Activated CD4-positive, CD25-positive, alpha-beta regulatory T cell treated with anti-CD3 and anti-CD28 coated beads, Interleukin-2, amount 50 U/mL, for 16 hours (primary cell): ENCODE measurements around the gene TGIF1.

Source experiments
- DNase-seq: peaks from one replicate; pipeline ENCODE4 v3.0.0-alpha.2; 2020; ENCODE audit warnings: low read depth, low spot score

Gene TGIF1

GRCh38 chr18:3482258-3482657 lies 32.3 kb downstream of the TGIF1 start:
- DNase-seq, result no peak

- no peak for DNase-seq
These were observed 35.5 kb downstream of the TGIF1 start for GRCh38 chr18:3485153-3486149.

- DNase-seq, result no peak
These were observed 36.5 kb downstream of the TGIF1 start for GRCh38 chr18:3486512-3486911.

- no peak for DNase-seq
These were observed 39.5 kb downstream of the TGIF1 start for GRCh38 chr18:3489462-3489861.

GRCh38 chr18:3491981-3492555 lies 42.1 kb downstream of the TGIF1 start:
- DNase-seq, result no peak

- no peak for DNase-seq
These were observed 42.7 kb downstream of the TGIF1 start for GRCh38 chr18:3492721-3493120.

- no peak for DNase-seq
These were observed 43.7 kb downstream of the TGIF1 start for GRCh38 chr18:3493501-3494244.

- DNase-seq, result no peak
These were observed 44.2 kb downstream of the TGIF1 start for GRCh38 chr18:3494245-3494526.

- no peak for DNase-seq
These were observed 44.6 kb downstream of the TGIF1 start for GRCh38 chr18:3494569-3494968.

GRCh38 chr18:3495691-3496430 lies 45.9 kb downstream of the TGIF1 start:
- no peak for DNase-seq

- no peak for DNase-seq
These were observed 48.9 kb downstream of the TGIF1 start for GRCh38 chr18:3498698-3499471.

GRCh38 chr18:3499501-3499900 lies 49.5 kb downstream of the TGIF1 start:
- DNase-seq, result no peak

GRCh38 chr18:3500016-3500415 lies 50.0 kb downstream of the TGIF1 start:
- DNase-seq, result no peak

- DNase-seq, result no peak
These were observed 52.7 kb downstream of the TGIF1 start for GRCh38 chr18:3502650-3503049.

GRCh38 chr18:3504637-3505036 lies 54.7 kb downstream of the TGIF1 start:
- no peak for DNase-seq

GRCh38 chr18:3508576-3509549 lies 58.9 kb downstream of the TGIF1 start:
- DNase-seq, result no peak
